Retinal pigment epithelial cell (primary cell): ENCODE measurements around the gene OOSP1.

Source experiments
- DNase-seq: peaks from one replicate; pipeline ENCODE4 v3.0.0-alpha.2; 2010; ENCODE audit warnings: low read depth
- H3K4me3 ChIP-seq: 2 replicates; pipeline ENCODE4 v1.5.1; 2011; ENCODE audit warnings: mild to moderate bottlenecking, low read length, control low read depth, moderate library complexity
- TF ChIP-seq, protein P1 (sequence below): conservative IDR thresholded peaks from 2 replicates; pipeline ENCODE4 v1.5.1; 2011; ENCODE audit warnings: low read depth, low read length, control low read depth, inconsistent platforms

OOSP1 gene, protein sequence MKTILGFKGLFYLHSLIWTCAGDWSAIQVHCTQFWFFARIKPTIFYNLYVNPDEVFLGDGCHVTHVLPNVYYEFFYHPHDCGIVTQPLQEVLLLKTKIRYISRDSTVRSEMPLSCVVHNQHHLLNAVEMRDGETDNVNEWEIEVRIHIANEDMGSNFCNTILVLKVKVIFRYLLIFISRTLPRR

DNA sequence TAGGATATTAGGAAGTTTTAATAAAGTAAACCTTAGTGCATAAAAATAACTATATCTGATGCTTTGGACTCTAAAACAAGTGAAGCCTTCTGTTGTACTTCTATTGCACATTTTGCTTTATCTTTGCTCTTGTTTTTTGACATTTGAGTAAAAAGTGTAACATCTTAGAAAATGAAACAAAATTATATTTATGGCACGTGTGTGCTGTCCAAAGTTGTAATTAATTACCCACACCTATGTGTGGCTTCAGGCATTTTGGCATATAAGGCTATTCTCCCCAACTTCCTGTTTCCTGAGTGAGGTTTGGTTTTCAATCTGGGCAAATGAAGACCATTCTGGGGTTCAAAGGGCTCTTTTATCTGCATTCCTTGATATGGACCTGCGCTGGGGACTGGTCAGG, at the start of gene OOSP1:
TSS of gene OOSP1 (plus strand) at position 301 of the 400 bp plus-strand sequence. CDS start at position 324, 23 bp downstream.
- TF ChIP-seq, protein P1, sequence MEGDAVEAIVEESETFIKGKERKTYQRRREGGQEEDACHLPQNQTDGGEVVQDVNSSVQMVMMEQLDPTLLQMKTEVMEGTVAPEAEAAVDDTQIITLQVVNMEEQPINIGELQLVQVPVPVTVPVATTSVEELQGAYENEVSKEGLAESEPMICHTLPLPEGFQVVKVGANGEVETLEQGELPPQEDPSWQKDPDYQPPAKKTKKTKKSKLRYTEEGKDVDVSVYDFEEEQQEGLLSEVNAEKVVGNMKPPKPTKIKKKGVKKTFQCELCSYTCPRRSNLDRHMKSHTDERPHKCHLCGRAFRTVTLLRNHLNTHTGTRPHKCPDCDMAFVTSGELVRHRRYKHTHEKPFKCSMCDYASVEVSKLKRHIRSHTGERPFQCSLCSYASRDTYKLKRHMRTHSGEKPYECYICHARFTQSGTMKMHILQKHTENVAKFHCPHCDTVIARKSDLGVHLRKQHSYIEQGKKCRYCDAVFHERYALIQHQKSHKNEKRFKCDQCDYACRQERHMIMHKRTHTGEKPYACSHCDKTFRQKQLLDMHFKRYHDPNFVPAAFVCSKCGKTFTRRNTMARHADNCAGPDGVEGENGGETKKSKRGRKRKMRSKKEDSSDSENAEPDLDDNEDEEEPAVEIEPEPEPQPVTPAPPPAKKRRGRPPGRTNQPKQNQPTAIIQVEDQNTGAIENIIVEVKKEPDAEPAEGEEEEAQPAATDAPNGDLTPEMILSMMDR: no peak
- DNase-seq: no peak

DNA sequence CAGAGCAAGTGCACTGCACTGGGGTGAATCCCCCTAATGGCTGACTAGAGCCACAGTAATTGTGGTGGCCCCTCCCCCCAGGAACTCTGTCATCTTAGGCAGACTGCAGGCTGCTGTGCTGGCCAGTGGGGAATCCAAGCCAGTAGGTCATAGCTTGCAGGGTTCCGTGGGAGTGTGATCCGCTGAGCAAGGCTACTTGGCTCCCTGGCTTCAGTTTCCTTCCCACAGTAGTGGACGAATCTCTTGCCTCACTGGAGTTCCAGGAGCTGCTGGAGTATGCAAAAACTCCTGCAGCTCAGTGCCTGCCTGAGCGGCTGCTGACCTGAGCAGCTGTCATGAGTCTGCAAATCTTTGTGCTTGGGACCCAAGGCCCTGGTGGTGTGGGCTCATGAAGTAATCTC, 46.5 kb upstream of the OOSP1 start:
- TF ChIP-seq, protein P1: no peak
- no peak overlapping the region for H3K4me3 ChIP-seq
- peak; percentile 87 for DNase-seq

More for the DNA sequence above, at the start of gene OOSP1:
- no peak within 1 kb of the TSS for H3K4me3 ChIP-seq

DNA sequence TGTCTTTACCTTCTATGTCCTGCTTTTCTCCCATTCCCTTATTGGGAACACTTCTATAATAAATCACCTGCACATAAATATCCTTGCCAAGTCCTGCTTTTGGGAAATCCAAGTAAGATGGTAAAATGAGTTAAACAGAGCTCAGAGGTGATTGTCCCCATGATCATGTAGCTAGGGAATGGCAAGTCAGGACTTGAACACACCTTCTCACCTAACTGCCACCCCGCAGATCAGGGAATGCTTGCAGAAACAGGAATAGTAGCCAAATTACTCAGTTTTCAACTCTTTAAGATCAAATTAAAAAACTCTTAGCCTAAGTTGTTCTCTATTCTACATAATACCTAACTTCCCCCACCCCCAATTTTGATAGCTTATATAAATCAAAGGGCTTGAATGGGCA, 43.6 kb upstream of the OOSP1 start:
- H3K4me3 ChIP-seq: no peak overlapping the region
- DNase-seq: no peak
- TF ChIP-seq, protein P1: no peak

DNA sequence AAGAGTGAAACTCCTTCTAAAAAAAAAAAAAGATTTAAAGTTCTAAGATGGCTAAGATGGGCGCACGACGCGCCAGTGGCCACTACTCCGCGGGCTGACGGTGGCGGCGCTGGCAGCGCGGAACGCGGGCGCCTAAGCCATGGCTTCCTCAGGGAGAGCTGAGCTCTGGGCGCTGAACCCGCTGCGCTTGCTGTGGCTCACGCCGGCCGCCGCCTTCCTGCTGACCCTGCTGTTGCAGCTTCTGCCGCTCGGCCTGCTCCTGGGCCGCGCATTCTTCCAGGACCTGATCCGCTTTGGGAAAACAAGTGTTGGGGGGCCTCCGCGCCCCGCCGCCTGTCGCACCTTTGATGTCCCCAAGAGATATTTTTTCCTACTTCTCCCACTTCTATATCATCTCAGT, 40.2 kb upstream of the OOSP1 start:
- TF ChIP-seq, protein P1: no peak
- no peak for DNase-seq
- no peak overlapping the region for H3K4me3 ChIP-seq

DNA sequence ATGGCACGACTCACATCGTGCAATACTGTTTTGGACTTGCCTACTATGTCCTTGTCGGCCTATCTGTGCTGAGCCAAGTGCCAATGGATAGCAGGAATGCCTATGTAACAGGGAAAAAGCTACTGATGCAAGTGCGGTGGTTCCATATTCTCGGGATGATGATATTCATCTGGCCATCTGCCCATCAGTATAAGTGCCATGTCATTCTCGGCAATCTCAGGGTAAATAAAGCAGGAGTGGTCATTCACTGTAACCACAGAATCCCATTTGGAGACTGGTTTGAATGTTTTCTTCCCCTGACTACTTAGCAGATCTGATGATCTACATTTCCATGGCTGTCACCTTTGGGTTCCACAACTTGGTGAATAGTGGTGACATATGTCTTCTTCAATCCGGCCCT, 39.6 kb upstream of the OOSP1 start:
- no peak overlapping the region for H3K4me3 ChIP-seq
- DNase-seq: no peak
- TF ChIP-seq, protein P1: no peak

DNA sequence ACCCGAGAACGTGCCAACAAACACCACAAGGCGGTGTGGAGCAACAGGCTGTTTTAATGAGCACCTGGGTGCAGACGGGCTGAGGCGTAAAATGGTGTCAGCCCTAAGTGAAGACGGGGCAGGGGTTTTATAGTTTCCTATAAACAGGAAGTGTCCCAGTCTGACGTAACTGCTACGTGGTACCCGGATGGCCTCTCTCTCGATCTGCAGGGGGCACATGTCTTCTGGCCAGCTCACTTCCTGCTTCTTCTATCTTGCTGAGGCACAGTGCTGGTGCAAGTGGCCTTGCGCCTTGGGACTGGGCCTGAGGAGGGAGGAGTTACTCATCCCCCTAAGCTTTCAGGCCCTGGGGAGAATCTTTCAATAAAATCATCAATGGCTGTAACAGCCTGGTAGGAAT, 38.7 kb upstream of the OOSP1 start:
- DNase-seq: no peak
- H3K4me3 ChIP-seq: no peak overlapping the region

More for the DNA sequence above, 38.7 kb upstream of the OOSP1 start:
- TF ChIP-seq, protein P1: no peak
